HCT116 (cell line): ENCODE data around the gene ZMYM4.

Experiments used
- CEBPB ChIP-seq: IDR thresholded peaks from 2 replicates; pipeline ENCODE4 v1.6.1; 2012; ENCODE audit warnings: low read depth
- EZH2phosphoT487 ChIP-seq: fragments of 200-600 bp; IDR thresholded peaks from 2 replicates; pipeline ENCODE4 v1.6.1; 2018; ENCODE audit warnings: antibody characterized with exemption, borderline replicate concordance
- FOSL1 ChIP-seq: IDR thresholded peaks from 2 replicates; pipeline ENCODE4 v1.6.1; 2012; ENCODE audit warnings: low read depth
- POLR2AphosphoS5 ChIP-seq: IDR thresholded peaks from 2 replicates; pipeline ENCODE4 v1.6.1; 2011; ENCODE audit warnings: mild to moderate bottlenecking, low read depth, low read length, moderate library complexity
- RAD21 ChIP-seq: IDR thresholded peaks from 2 replicates; pipeline ENCODE4 v1.6.1; 2012; ENCODE audit warnings: low read depth, mild to moderate bottlenecking
- ZNF274 ChIP-seq: fragments of 200-500 bp; sonication (Bioruptor generic); IDR thresholded peaks from 2 replicates; pipeline ENCODE4 v1.6.1; 2014; ENCODE audit warnings: mild to moderate bottlenecking, low read depth, low read length, inconsistent platforms
- TF ChIP-seq, protein P1 (sequence below), 3 experiments: fragments of 200-600 bp in 1 of 3; sonication (generic) in 1 of 3; IDR thresholded peaks in 2 of 3; conservative IDR thresholded peaks in 1 of 3; 2 replicates each; pipeline ENCODE4 v1.5.1; 2012 to 2017; ENCODE audit warnings: low read depth in 2 of 3, low read length in 2 of 3, antibody characterized with exemption in 1 of 3, borderline replicate concordance in 1 of 3, control low read depth in 1 of 3, mild to moderate bottlenecking in 1 of 3, mixed read lengths in 1 of 3, mixed run types in 1 of 3, moderate library complexity in 1 of 3; ENCODE audit not compliant: insufficient read depth in 1 of 3
- TF ChIP-seq, protein P2 (sequence below): IDR thresholded peaks from 2 replicates; pipeline ENCODE4 v1.6.1; 2012; ENCODE audit warnings: low read depth
- TF ChIP-seq, protein P3 (sequence below): IDR thresholded peaks from 2 replicates; pipeline ENCODE4 v1.6.1; 2012

DNA sequence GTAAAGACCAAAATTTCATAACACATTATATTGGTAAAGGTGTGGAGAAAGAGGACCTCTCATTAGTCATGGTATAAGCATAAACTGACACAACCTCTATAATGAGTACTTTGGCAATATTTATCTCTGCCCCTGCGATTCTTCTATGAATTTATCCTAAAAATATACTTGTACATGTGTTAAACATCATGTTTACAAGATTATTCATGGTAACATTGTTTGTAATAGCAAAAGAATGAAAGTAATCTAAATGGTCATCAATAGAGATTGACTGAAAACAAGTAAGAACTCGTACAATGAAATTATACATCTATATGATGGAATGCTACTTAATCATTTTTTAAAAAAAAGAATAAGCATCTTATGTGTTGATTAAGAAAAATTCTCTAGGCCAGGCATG lies 192.3 kb downstream of the ZMYM4 start:
- TF ChIP-seq, protein P1, sequence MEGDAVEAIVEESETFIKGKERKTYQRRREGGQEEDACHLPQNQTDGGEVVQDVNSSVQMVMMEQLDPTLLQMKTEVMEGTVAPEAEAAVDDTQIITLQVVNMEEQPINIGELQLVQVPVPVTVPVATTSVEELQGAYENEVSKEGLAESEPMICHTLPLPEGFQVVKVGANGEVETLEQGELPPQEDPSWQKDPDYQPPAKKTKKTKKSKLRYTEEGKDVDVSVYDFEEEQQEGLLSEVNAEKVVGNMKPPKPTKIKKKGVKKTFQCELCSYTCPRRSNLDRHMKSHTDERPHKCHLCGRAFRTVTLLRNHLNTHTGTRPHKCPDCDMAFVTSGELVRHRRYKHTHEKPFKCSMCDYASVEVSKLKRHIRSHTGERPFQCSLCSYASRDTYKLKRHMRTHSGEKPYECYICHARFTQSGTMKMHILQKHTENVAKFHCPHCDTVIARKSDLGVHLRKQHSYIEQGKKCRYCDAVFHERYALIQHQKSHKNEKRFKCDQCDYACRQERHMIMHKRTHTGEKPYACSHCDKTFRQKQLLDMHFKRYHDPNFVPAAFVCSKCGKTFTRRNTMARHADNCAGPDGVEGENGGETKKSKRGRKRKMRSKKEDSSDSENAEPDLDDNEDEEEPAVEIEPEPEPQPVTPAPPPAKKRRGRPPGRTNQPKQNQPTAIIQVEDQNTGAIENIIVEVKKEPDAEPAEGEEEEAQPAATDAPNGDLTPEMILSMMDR (IDR thresholded peaks at IDR 0.05 in 2 of 3, conservative IDR thresholded peaks at IDR 0.05 in 1 of 3; ENCODE audit: borderline replicate concordance in 1 of 3, insufficient read depth in 1 of 3, low read depth in 2 of 3, low read length in 2 of 3) = no peak
- TF ChIP-seq, protein P2, sequence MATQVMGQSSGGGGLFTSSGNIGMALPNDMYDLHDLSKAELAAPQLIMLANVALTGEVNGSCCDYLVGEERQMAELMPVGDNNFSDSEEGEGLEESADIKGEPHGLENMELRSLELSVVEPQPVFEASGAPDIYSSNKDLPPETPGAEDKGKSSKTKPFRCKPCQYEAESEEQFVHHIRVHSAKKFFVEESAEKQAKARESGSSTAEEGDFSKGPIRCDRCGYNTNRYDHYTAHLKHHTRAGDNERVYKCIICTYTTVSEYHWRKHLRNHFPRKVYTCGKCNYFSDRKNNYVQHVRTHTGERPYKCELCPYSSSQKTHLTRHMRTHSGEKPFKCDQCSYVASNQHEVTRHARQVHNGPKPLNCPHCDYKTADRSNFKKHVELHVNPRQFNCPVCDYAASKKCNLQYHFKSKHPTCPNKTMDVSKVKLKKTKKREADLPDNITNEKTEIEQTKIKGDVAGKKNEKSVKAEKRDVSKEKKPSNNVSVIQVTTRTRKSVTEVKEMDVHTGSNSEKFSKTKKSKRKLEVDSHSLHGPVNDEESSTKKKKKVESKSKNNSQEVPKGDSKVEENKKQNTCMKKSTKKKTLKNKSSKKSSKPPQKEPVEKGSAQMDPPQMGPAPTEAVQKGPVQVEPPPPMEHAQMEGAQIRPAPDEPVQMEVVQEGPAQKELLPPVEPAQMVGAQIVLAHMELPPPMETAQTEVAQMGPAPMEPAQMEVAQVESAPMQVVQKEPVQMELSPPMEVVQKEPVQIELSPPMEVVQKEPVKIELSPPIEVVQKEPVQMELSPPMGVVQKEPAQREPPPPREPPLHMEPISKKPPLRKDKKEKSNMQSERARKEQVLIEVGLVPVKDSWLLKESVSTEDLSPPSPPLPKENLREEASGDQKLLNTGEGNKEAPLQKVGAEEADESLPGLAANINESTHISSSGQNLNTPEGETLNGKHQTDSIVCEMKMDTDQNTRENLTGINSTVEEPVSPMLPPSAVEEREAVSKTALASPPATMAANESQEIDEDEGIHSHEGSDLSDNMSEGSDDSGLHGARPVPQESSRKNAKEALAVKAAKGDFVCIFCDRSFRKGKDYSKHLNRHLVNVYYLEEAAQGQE = no peak
- TF ChIP-seq EZH2phosphoT487 = no peak
- no peak for TF ChIP-seq CEBPB
- TF ChIP-seq ZNF274 = no peak
- TF ChIP-seq RAD21 = no peak
- no peak for TF ChIP-seq POLR2AphosphoS5
- TF ChIP-seq FOSL1 = no peak
- TF ChIP-seq, protein P3, sequence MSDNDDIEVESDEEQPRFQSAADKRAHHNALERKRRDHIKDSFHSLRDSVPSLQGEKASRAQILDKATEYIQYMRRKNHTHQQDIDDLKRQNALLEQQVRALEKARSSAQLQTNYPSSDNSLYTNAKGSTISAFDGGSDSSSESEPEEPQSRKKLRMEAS = no peak
